HepG2 (cell line): Measurements from ENCODE around the gene MAP2K5.

Experiments
- ATF7 ChIP-seq, 2 experiments: fragments of 450-650 bp in 1 of 2; sonication (generic) in 1 of 2; formaldehyde crosslinking in 1 of 2; IDR thresholded peaks; 2 replicates each; pipeline versions ENCODE4 v1.4.0 to v1.6.1; 2016 to 2020; ENCODE audit warnings: antibody characterized with exemption in 1 of 2, mild to moderate bottlenecking in 1 of 2, missing genetic modification reagents in 1 of 2
- BRCA1 ChIP-seq: sonication (generic); formaldehyde crosslinking; IDR thresholded peaks from 2 replicates; pipeline ENCODE4 v1.4.0; 2020; ENCODE audit warnings: missing genetic modification reagents
- KDM3A ChIP-seq: IDR thresholded peaks from 2 replicates; pipeline ENCODE4 v1.6.1; 2018; ENCODE audit warnings: low read depth, missing compliant biosample characterization
- PCBP1 ChIP-seq: fragments of 200-400 bp; formaldehyde crosslinking; IDR thresholded peaks from 2 replicates; pipeline ENCODE4 v1.6.1; 2017; ENCODE audit warnings: mild to moderate bottlenecking, low read depth, low read length, borderline replicate concordance
- PRPF4 ChIP-seq: fragments of 200-400 bp; formaldehyde crosslinking; IDR thresholded peaks from 2 replicates; pipeline ENCODE4 v1.6.1; 2016; ENCODE audit warnings: low read length, low read depth; ENCODE audit not compliant: poor library complexity, severe bottlenecking
- REST ChIP-seq, 2 experiments: IDR thresholded peaks; 2 replicates each; pipeline ENCODE4 v1.6.1; 2011 to 2012; ENCODE audit warnings: low read length in 2 of 2, borderline replicate concordance in 1 of 2, low read depth in 1 of 2, mild to moderate bottlenecking in 1 of 2, moderate library complexity in 1 of 2
- RNF2 ChIP-seq: fragments of 450-650 bp; conservative IDR thresholded peaks from 2 replicates; pipeline ENCODE4 v1.6.1; 2016; ENCODE audit warnings: low read depth
- SIN3B ChIP-seq: fragments of 150-350 bp; IDR thresholded peaks from 2 replicates; pipeline ENCODE4 v1.6.1; 2014; ENCODE audit warnings: low read length
- TBX2 ChIP-seq: sonication (generic); formaldehyde crosslinking; IDR thresholded peaks from 2 replicates; pipeline ENCODE4 v1.5.0; 2020; ENCODE audit warnings: missing genetic modification reagents, mild to moderate bottlenecking, borderline replicate concordance
- TEAD2 ChIP-seq: sonication (generic); formaldehyde crosslinking; IDR thresholded peaks from 2 replicates; pipeline ENCODE4 v1.9.0; 2021; ENCODE audit warnings: missing genetic modification reagents
- ZBTB8A ChIP-seq: sonication (generic); formaldehyde crosslinking; IDR thresholded peaks from 2 replicates; pipeline ENCODE4 v1.4.0; 2020; ENCODE audit warnings: mild to moderate bottlenecking, low read depth, missing genetic modification reagents, borderline replicate concordance
- TF ChIP-seq, protein P1 (sequence below): sonication (generic); formaldehyde crosslinking; IDR thresholded peaks from 2 replicates; pipeline ENCODE4 v1.5.0; 2020; ENCODE audit warnings: mild to moderate bottlenecking, missing genetic modification reagents, moderate library complexity

DNA sequence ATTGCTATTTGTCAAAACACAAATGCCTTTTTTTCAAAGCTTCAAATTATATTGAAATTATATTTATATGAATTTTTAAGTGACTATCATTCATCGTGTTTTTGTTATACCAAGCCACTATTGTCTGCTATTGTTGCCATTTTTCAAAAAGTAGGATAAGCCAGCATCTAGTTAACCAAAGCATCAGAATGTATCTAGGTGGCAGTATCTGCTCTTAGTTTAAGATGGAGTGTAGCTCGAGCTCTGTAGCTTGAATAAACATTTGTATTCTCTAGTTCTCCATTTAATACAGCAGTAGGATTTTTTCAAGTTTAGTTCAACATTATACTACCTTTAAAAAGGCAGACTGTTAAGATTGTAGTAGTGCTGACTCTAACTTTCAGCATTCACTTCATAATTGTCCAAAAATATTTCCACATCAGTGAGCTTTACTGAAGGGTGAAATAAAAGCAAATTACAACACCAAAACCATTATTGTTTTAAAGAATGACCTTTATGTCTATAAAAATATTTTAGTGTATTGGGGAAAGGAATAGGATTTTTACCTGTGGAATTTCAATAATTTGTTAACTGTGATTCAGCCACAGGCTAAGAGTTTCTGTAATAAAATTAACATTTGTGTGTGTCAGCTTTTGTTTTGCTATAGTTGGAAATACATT, 41.2 kb upstream of the MAP2K5 start:
- TF ChIP-seq RNF2 (no peak), BRCA1 (CRISPR knock-in tag) (no peak), TBX2 (CRISPR knock-in tag) (no peak), REST (IDR thresholded peaks at IDR 0.05; ENCODE audit: borderline replicate concordance in 1 of 2, low read depth in 1 of 2, low read length in 2 of 2) (no peak), TEAD2 (no peak), SIN3B (no peak), KDM3A (no peak), ATF7 (IDR thresholded peaks at IDR 0.05) (no peak), ATF7 (CRISPR knock-in tag; IDR thresholded peaks at IDR 0.05) (no peak), PCBP1 (no peak), ZBTB8A (CRISPR knock-in tag) (no peak), PRPF4 (no peak)
- TF ChIP-seq, protein P1, sequence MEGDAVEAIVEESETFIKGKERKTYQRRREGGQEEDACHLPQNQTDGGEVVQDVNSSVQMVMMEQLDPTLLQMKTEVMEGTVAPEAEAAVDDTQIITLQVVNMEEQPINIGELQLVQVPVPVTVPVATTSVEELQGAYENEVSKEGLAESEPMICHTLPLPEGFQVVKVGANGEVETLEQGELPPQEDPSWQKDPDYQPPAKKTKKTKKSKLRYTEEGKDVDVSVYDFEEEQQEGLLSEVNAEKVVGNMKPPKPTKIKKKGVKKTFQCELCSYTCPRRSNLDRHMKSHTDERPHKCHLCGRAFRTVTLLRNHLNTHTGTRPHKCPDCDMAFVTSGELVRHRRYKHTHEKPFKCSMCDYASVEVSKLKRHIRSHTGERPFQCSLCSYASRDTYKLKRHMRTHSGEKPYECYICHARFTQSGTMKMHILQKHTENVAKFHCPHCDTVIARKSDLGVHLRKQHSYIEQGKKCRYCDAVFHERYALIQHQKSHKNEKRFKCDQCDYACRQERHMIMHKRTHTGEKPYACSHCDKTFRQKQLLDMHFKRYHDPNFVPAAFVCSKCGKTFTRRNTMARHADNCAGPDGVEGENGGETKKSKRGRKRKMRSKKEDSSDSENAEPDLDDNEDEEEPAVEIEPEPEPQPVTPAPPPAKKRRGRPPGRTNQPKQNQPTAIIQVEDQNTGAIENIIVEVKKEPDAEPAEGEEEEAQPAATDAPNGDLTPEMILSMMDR: peak; percentile 49
